Measurements from ENCODE around the gene SFTPD. TPM values are rescaled to one million over a fixed set of nuclear protein-coding genes. Genes with fewer than 3 reads are reported as not detected.

Gene SFTPD
- total and polyA plus RNA-seq, 10 of the 15 experiments (the other 5 are each of a cell fraction or from before 2014, with no cell fraction given) = 0.31 TPM; not detected in 9

DNA sequence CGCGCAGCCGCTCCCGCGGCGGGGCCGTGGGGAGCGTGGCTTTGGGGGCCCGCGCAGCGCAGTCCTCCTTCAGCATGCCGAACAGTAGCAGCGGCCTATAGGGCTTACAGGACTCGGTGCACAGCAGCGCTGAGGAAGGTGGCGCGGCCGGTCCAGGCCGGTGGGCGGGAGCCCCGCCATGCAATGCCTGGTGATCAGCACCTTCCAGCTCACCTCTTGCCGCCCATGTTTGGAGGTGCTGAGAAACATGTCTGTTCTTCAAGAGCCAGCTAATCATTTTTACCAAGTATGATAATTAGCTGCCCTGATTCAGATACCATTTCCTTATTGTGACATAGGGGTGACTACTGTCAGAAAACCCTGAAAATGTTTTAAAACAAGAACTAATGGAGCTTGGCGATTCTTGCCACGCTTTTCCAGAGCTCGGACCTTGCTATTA is 33.5 kb upstream of the SFTPD start:
- no peak for DNase-seq (ENCODE audit: low read depth, low spot score)
- H3K9me3 ChIP-seq (replicated peaks; ENCODE audit: control insufficient read depth, insufficient read depth, low read length) = no peaks in the 10 kb centered on the region
- H4K20me1 ChIP-seq (ENCODE audit: control insufficient read depth, insufficient read depth) = no peaks in the 10 kb centered on the region
- intact Hi-C loops (cut with micrococcal nuclease; ENCODE audit: unreplicated experiment) (no loop called here), in situ Hi-C loops (cut with MboI) (no loop called here)
- 9% methylated on average over 25 of the region's 25 CpGs for WGBS (ENCODE audit: insufficient coverage, insufficient replicate concordance, low lambda C conversion rate, missing lambda C conversion rate)
- no peak for ATAC-seq
- TF ChIP-seq SRF (IDR thresholded peaks at IDR 0.05; ENCODE audit: low read depth in 2 of 2, low read length in 2 of 2) (no peak), LARP7 (IDR thresholded peaks at IDR 0.05) (no peak), BCL11A (IDR thresholded peaks at IDR 0.05; ENCODE audit: low read depth, low read length) (no peak), CBX3 (IDR thresholded peaks at IDR 0.05; ENCODE audit: borderline replicate concordance, low read depth) (no peak), SIX5 (IDR thresholded peaks at IDR 0.05; ENCODE audit: low read depth, low read length, severe bottlenecking) (no peak)
- H3K4me2 ChIP-seq (ENCODE audit: control insufficient read depth, insufficient read depth) = no peak overlapping the region
- no peak overlapping the region for H2AFZ ChIP-seq (ENCODE audit: control insufficient read depth, low read depth, low read length)
- H3K79me2 ChIP-seq (ENCODE audit: control insufficient read depth, insufficient read depth, low read length) = no peaks in the 10 kb centered on the region
- H3K27me3 ChIP-seq (replicated peaks in 1 of 2; ENCODE audit: control insufficient read depth in 2 of 2, insufficient read depth in 2 of 2, low read length in 1 of 2) = peaks cover 4 to 8% of the 10 kb centered on the region in 2 experiments
- ChIA-PET CTCF (no interaction called here), POLR2A (no interaction called here), RAD21 (ENCODE audit: unreplicated experiment) (no interaction called here), SMC1A (ENCODE audit: uncharacterized antibody, unreplicated experiment) (no interaction called here)
- no peak overlapping the region for H3K4me3 ChIP-seq
- H3K9ac ChIP-seq (ENCODE audit: control insufficient read depth, insufficient read depth, low read length) = no peak overlapping the region
- H3K36me3 ChIP-seq (ENCODE audit: control insufficient read depth in 2 of 2, insufficient read depth in 2 of 2, low read length in 1 of 2) = no peaks in the 10 kb centered on the region
- no peak for FAIRE-seq
- H3K4me1 ChIP-seq (ENCODE audit: control insufficient read depth, insufficient read depth, low read length) = no peaks in the 10 kb centered on the region
- no peak overlapping the region for H3K27ac ChIP-seq (ENCODE audit: control insufficient read depth, insufficient read depth)
- BruUV-seq (replicated peaks) = no TSS peak

DNA sequence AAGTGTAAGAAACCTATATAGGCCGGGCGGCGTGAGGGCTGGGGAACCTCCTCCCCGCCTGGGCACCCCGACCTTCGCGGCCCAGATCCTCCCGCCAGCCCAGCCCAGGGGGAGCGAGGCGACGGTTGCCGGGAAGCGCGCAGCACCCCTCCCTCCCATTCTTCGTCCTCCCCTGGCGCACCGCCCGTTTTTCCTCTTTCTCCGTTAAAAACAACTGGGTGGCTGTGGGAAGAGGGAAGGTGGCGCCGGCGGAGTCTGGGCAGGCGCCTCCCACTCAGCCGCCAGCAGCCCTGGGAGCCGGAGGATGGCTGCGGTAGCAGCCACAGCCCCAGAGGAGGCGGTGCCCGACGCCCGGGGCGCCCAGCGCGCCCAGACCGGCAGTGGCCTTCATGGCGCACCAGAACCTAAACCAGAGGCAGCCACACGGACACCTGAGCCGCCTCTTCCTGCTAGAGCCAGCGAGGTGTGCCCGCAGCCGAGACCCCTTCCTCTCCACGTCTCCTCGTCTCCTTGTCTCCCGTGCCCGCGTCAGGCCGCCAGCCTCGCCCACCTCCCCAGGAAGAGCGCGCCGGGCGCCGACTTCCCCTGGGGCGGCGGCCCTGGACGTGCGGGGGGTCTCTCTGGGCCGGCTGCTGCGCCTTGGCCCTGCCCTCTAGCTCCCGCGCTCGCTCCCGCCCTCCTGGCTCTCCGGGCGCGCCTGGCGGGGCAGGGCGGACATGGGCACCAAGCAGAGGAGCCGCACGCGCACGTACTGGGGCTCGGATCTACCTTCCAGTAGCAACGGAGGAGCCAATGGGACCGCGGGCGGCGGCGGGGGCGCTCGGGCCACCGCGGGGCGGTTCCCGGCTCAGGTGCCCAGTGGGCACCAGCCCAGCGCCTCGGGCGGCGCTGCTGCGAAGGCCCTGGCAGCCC is 32.8 kb upstream of the SFTPD start:
- SMC1A ChIA-PET (ENCODE audit: uncharacterized antibody, unreplicated experiment) = no interaction called here

More for the DNA sequence above, 32.8 kb upstream of the SFTPD start:
- DNase-seq (ENCODE audit: low read depth, low spot score) = no peak
- Histone ChIP-seq H3K4me2 (ENCODE audit: control insufficient read depth, insufficient read depth) (peak overlapping the region; percentile 1; the same call in 1 of the 2 replicates), H3K36me3 (ENCODE audit: control insufficient read depth in 2 of 2, insufficient read depth in 2 of 2, low read length in 1 of 2) (no peaks in the 10 kb centered on the region), H3K9me3 (replicated peaks; ENCODE audit: control insufficient read depth, insufficient read depth, low read length) (no peaks in the 10 kb centered on the region), H3K79me2 (ENCODE audit: control insufficient read depth, insufficient read depth, low read length) (no peaks in the 10 kb centered on the region), H3K27me3 (replicated peaks in 1 of 2; ENCODE audit: control insufficient read depth in 2 of 2, insufficient read depth in 2 of 2, low read length in 1 of 2) (peaks cover 4 to 8% of the 10 kb centered on the region in 2 experiments), H3K9ac (ENCODE audit: control insufficient read depth, insufficient read depth, low read length) (no peak overlapping the region), H3K27ac (ENCODE audit: control insufficient read depth, insufficient read depth) (no peak overlapping the region), H2AFZ (ENCODE audit: control insufficient read depth, low read depth, low read length) (no peak overlapping the region), H3K4me3 (no peak overlapping the region), H4K20me1 (ENCODE audit: control insufficient read depth, insufficient read depth) (no peaks in the 10 kb centered on the region), H3K4me1 (ENCODE audit: control insufficient read depth, insufficient read depth, low read length) (no peaks in the 10 kb centered on the region)
- RAD21 ChIA-PET (ENCODE audit: unreplicated experiment) = no interaction called here
- 8% methylated on average over 56 of the region's 89 CpGs for WGBS (ENCODE audit: insufficient coverage, insufficient replicate concordance, low lambda C conversion rate, missing lambda C conversion rate)
- TF ChIP-seq RFX5 (IDR thresholded peaks at IDR 0.05; ENCODE audit: low read depth, low read length) (no peak), TCF7 (IDR thresholded peaks at IDR 0.05; ENCODE audit: borderline replicate concordance) (no peak)
- no peak for FAIRE-seq
- in situ Hi-C loops (cut with MboI) = no loop called here
- ATAC-seq = peak; percentile 38; the same call in 1 of the 3 replicates
- intact Hi-C loops (cut with micrococcal nuclease; ENCODE audit: unreplicated experiment) = no loop called here
- POLR2A ChIA-PET = no interaction called here
- BruUV-seq (replicated peaks) = no TSS peak
- CTCF ChIA-PET = no interaction called here
